IMR-90 (cell line): ENCODE results near the gene ST3GAL3. TPM values are rescaled to one million over a fixed set of nuclear protein-coding genes. Genes with fewer than 3 reads are reported as not detected.

Source experiments
- ATAC-seq: fragments of 200-7000 bp; cut with Tn5 transposase; 2 replicates; pipeline ENCODE4 v1.9.1; 2020; ENCODE audit warnings: low read depth, mild to moderate bottlenecking, moderate library complexity
- BruUV-seq: library from RNA; stranded (reverse); fragments of 400-500 nt; replicated peaks from 2 replicates; lab custom pipeline; 2021; lab: Mats Ljungman, UMichigan
- CTCF ChIA-PET: fragments of 300-600 bp; formaldehyde crosslinking; extraction: SDS; loops from one replicate; lab custom pipeline; 2021; ENCODE audit warnings: antibody characterized with exemption; lab: Yijun Ruan, JAX
- POLR2A ChIA-PET: fragments of 300-600 bp; sonication (Branson Sonifier 250); formaldehyde crosslinking; loops from one replicate; lab custom pipeline; 2022; ENCODE audit warnings: antibody characterized with exemption; ENCODE audit not compliant: unreplicated experiment; lab: Charles Lee
- DNase-seq: peaks from one replicate; pipeline ENCODE4 v3.0.0; 2013
- H2AFZ ChIP-seq: replicated peaks from 2 replicates; pipeline ENCODE3; 2013; ENCODE audit warnings: low read length, mild to moderate bottlenecking; ENCODE audit not compliant: poor library complexity
- H2AK5ac ChIP-seq: 2 replicates; pipeline ENCODE4 v1.6.1; 2013; ENCODE audit warnings: low read depth, low read length, inconsistent platforms
- H2AK9ac ChIP-seq: replicated peaks from 2 replicates; pipeline ENCODE3; 2013; ENCODE audit warnings: mild to moderate bottlenecking, low read depth, low read length, moderate library complexity; ENCODE audit not compliant: poor library complexity
- H2BK120ac ChIP-seq: 2 replicates; pipeline ENCODE4 v1.6.1; 2013; ENCODE audit warnings: low read depth, low read length, inconsistent platforms
- H2BK15ac ChIP-seq: 3 replicates; pipeline ENCODE4 v1.6.1; 2013; ENCODE audit warnings: low read depth, low read length, inconsistent platforms
- H2BK20ac ChIP-seq: 2 replicates; pipeline ENCODE4 v1.6.1; 2013; ENCODE audit warnings: low read depth, mild to moderate bottlenecking, inconsistent platforms, low read length, moderate library complexity
- H2BK5ac ChIP-seq: 2 replicates; pipeline ENCODE4 v1.6.1; 2013; ENCODE audit warnings: mild to moderate bottlenecking, low read depth, low read length, inconsistent platforms; ENCODE audit not compliant: poor library complexity, severe bottlenecking
- H3K14ac ChIP-seq: replicated peaks from 2 replicates; pipeline ENCODE4 v1.6.1; 2013; ENCODE audit warnings: low read depth, low read length, inconsistent platforms
- H3K18ac ChIP-seq: 2 replicates; pipeline ENCODE4 v1.6.1; 2013; ENCODE audit warnings: low read depth, low read length, control low read depth
- H3K23ac ChIP-seq: 2 replicates; pipeline ENCODE4 v1.6.1; 2013; ENCODE audit warnings: low read depth, low read length, inconsistent platforms
- H3K27ac ChIP-seq: 2 replicates; pipeline ENCODE4 v1.5.1; 2013; ENCODE audit warnings: mild to moderate bottlenecking, control low read depth, low read length; ENCODE audit not compliant: insufficient read depth
- H3K27me3 ChIP-seq: 2 replicates; pipeline ENCODE4 v1.6.1; 2013; ENCODE audit warnings: low read length; ENCODE audit not compliant: control insufficient read depth, insufficient read depth
- H3K36me3 ChIP-seq: 2 replicates; pipeline ENCODE4 v1.6.1; 2013; ENCODE audit warnings: low read length, mixed read lengths; ENCODE audit not compliant: control insufficient read depth, insufficient read depth
- H3K4ac ChIP-seq: 2 replicates; pipeline ENCODE4 v1.6.1; 2013; ENCODE audit warnings: low read depth, low read length, inconsistent platforms
- H3K4me1 ChIP-seq: 2 replicates; pipeline ENCODE4 v1.6.1; 2013; ENCODE audit warnings: low read length, mixed read lengths; ENCODE audit not compliant: control insufficient read depth, insufficient read depth
- H3K4me2 ChIP-seq: 2 replicates; pipeline ENCODE4 v1.6.1; 2013; ENCODE audit warnings: low read depth, mild to moderate bottlenecking, control low read depth, low read length, moderate library complexity
- H3K4me3 ChIP-seq: 2 replicates; pipeline ENCODE4 v1.5.1; 2013; ENCODE audit warnings: low read depth, mild to moderate bottlenecking, control low read depth, low read length, moderate library complexity; ENCODE audit not compliant: insufficient read depth
- H3K56ac ChIP-seq: 2 replicates; pipeline ENCODE4 v1.6.1; 2013; ENCODE audit warnings: low read length, inconsistent platforms; ENCODE audit not compliant: insufficient read depth; ENCODE audit errors: extremely low read depth
- H3K79me1 ChIP-seq, 2 experiments: 2 replicates each; pipeline ENCODE4 v1.6.1; 2013; ENCODE audit warnings: low read length in 2 of 2, inconsistent platforms in 1 of 2, low read depth in 1 of 2
- H3K9ac ChIP-seq: 2 replicates; pipeline ENCODE4 v1.6.1; 2013; ENCODE audit warnings: low read depth, low read length, control low read depth
- H3K9me1 ChIP-seq: 2 replicates; pipeline ENCODE4 v1.6.1; 2013; ENCODE audit warnings: low read length, inconsistent platforms; ENCODE audit not compliant: insufficient read depth
- H3K9me3 ChIP-seq: 2 replicates; pipeline ENCODE4 v1.6.1; 2013; ENCODE audit warnings: low read length; ENCODE audit not compliant: control insufficient read depth, insufficient read depth
- H4K20me1 ChIP-seq: 2 replicates; pipeline ENCODE4 v1.6.1; 2013; ENCODE audit warnings: low read length, inconsistent platforms; ENCODE audit not compliant: insufficient read depth
- H4K5ac ChIP-seq: 2 replicates; pipeline ENCODE4 v1.6.1; 2013; ENCODE audit warnings: mild to moderate bottlenecking, low read depth, low read length, control low read depth
- H4K8ac ChIP-seq, 2 experiments: 2 replicates each; pipeline ENCODE4 v1.6.1; 2013; ENCODE audit warnings: low read depth in 2 of 2, low read length in 2 of 2, control low read depth in 1 of 2, inconsistent platforms in 1 of 2
- H4K91ac ChIP-seq: 2 replicates; pipeline ENCODE4 v1.6.1; 2013; ENCODE audit warnings: low read depth, low read length, inconsistent platforms; ENCODE audit not compliant: insufficient read depth
- BHLHE40 ChIP-seq: fragments of 150-350 bp; IDR thresholded peaks from 2 replicates; pipeline ENCODE4 v1.6.1; 2016; ENCODE audit warnings: mild to moderate bottlenecking, low read depth, low read length
- CEBPB ChIP-seq: IDR thresholded peaks from 2 replicates; pipeline ENCODE4 v1.6.1; 2012; ENCODE audit warnings: low read depth, low read length, improper control_type of control experiment
- CHD1 ChIP-seq: IDR thresholded peaks from 2 replicates; pipeline ENCODE4 v1.6.1; 2012; ENCODE audit warnings: low read depth, low read length, improper control_type of control experiment
- CTCF ChIP-seq: conservative IDR thresholded peaks from 2 replicates; pipeline ENCODE4 v1.5.1; 2012; ENCODE audit warnings: mild to moderate bottlenecking, low read depth, low read length, improper control_type of control experiment
- ELK1 ChIP-seq: fragments of 150-350 bp; IDR thresholded peaks from 2 replicates; pipeline ENCODE4 v1.6.1; 2016; ENCODE audit warnings: low read depth, mild to moderate bottlenecking, low read length, moderate library complexity, borderline replicate concordance
- FOS ChIP-seq: fragments of 150-350 bp; IDR thresholded peaks from 2 replicates; pipeline ENCODE4 v1.6.1; 2016; ENCODE audit warnings: low read depth, low read length
- MAFK ChIP-seq: IDR thresholded peaks from 2 replicates; pipeline ENCODE4 v1.6.1; 2012; ENCODE audit warnings: low read depth, low read length, improper control_type of control experiment
- MAZ ChIP-seq: IDR thresholded peaks from 2 replicates; pipeline ENCODE4 v1.6.1; 2012; ENCODE audit warnings: low read depth, mild to moderate bottlenecking, low read length, improper control_type of control experiment, moderate library complexity, borderline replicate concordance
- MXI1 ChIP-seq: IDR thresholded peaks from 2 replicates; pipeline ENCODE4 v1.6.1; 2012; ENCODE audit warnings: low read depth, mild to moderate bottlenecking, low read length, moderate library complexity, borderline replicate concordance
- NFE2L2 ChIP-seq: fragments of 150-350 bp; IDR thresholded peaks from 2 replicates; pipeline ENCODE4 v1.6.1; 2016; ENCODE audit warnings: low read depth, mild to moderate bottlenecking, low read length
- POLR2A ChIP-seq: IDR thresholded peaks from 2 replicates; pipeline ENCODE4 v1.6.1; 2012; ENCODE audit warnings: mild to moderate bottlenecking, low read depth, low read length
- RAD21 ChIP-seq: IDR thresholded peaks from 2 replicates; pipeline ENCODE4 v1.6.1; 2012; ENCODE audit warnings: low read length, improper control_type of control experiment
- RCOR1 ChIP-seq: IDR thresholded peaks from 2 replicates; pipeline ENCODE4 v1.6.1; 2012; ENCODE audit warnings: mild to moderate bottlenecking, low read length, improper control_type of control experiment; ENCODE audit not compliant: insufficient replicate concordance
- RFX5 ChIP-seq: IDR thresholded peaks from 2 replicates; pipeline ENCODE4 v1.8.0; 2012; ENCODE audit warnings: low read depth, mild to moderate bottlenecking, low read length, moderate library complexity
- SMC3 ChIP-seq: fragments of 150-350 bp; IDR thresholded peaks from 2 replicates; pipeline ENCODE4 v1.6.1; 2016; ENCODE audit warnings: low read depth, mild to moderate bottlenecking, antibody characterized with exemption, low read length, moderate library complexity
- USF2 ChIP-seq: fragments of 150-350 bp; IDR thresholded peaks from 2 replicates; pipeline ENCODE4 v1.6.1; 2017; ENCODE audit warnings: mild to moderate bottlenecking, antibody characterized with exemption, low read length, low read depth
- WGBS, 2 experiments: methylation state at CpG; one replicate each; pipeline versions ENCODE4 v1.1.5 to v1.1.7; 2013; ENCODE audit warnings: missing lambda C conversion rate in 2 of 2; ENCODE audit not compliant: insufficient read length in 1 of 2; ENCODE audit errors: extremely low coverage in 2 of 2; 5-methylcytosine and 5-hydroxymethylcytosine counted together
- dilution Hi-C: fragments of 300-500 bp; cut with HindIII; formaldehyde crosslinking; loops from one replicate; pipeline ENCODE4 v1.14.3; 2018; ENCODE audit warnings: low sequenced_read_pairs; ENCODE audit not compliant: unreplicated experiment
- in situ Hi-C: fragments of 300-500 bp; cut with MboI; formaldehyde crosslinking; loops from 3 replicates; pipeline ENCODE4 v1.14.3; 2019; ENCODE audit warnings: low sequenced_read_pairs, inconsistent platforms, mixed read lengths
- intact Hi-C: fragments of 100-400 bp; cut with micrococcal nuclease; formaldehyde crosslinking; loops from 2 replicates; pipeline ENCODE4 v1.10.0; 2022
- polyA plus RNA-seq, 3 experiments: library from polyadenylated mRNA; depleted of rRNA; stranded (reverse); fragments of >200 nt; gene quantifications; 2 replicates each; pipeline ENCODE4 v1.2.3, GENCODE V29; 2012; ENCODE audit warnings: low replicate concordance in 1 of 3
- total RNA-seq: library from RNA; depleted of rRNA; stranded (reverse); fragments of >200 nt; gene quantifications from 2 replicates; pipeline ENCODE4 v1.2.3, GENCODE V29; 2012

ST3GAL3 gene
- total and polyA plus RNA-seq, 2 of the 4 experiments (the other 2 are of a cell fraction) = 12.0 to 14.8 TPM

- Histone ChIP-seq H2BK5ac (no peak overlapping the region), H3K4me2 (no peak overlapping the region), H4K91ac (no peak overlapping the region), H2BK15ac (no peak overlapping the region), H3K27ac (no peak overlapping the region), H2AK5ac (no peak overlapping the region), H3K4me1 (peaks cover 4% of the 10 kb centered on the region; the same call in 1 of the 2 replicates), H2AK9ac (no peak overlapping the region), H3K14ac (no peak overlapping the region), H4K20me1 (peaks cover 3% of the 10 kb centered on the region; the same call in 1 of the 2 replicates), H3K36me3 (no peaks in the 10 kb centered on the region), H3K9ac (no peak overlapping the region), H3K23ac (no peak overlapping the region), H3K18ac (no peak overlapping the region), H2BK20ac (no peak overlapping the region), H3K79me1 (peaks cover 0 to 3% of the 10 kb centered on the region in 2 experiments; a peak in 1 of 4 replicates), H3K4ac (no peak overlapping the region), H3K56ac (no peak overlapping the region), H4K5ac (no peak overlapping the region), H3K9me1 (peaks cover 3% of the 10 kb centered on the region; the same call in 1 of the 2 replicates), H3K9me3 (no peaks in the 10 kb centered on the region), H3K4me3 (no peak overlapping the region), H2AFZ (no peak overlapping the region), H4K8ac (no peak overlapping the region), H3K27me3 (no peaks in the 10 kb centered on the region; the same call in 1 of the 2 replicates), H2BK120ac (no peak overlapping the region)
- TF ChIP-seq FOS (no peak), MAZ (no peak), RCOR1 (no peak), RFX5 (no peak), MXI1 (no peak), USF2 (no peak), SMC3 (no peak), BHLHE40 (no peak), ELK1 (no peak), MAFK (no peak), CTCF (no peak), RAD21 (no peak), CHD1 (no peak), NFE2L2 (no peak), CEBPB (no peak), POLR2A (no peak)
- in situ Hi-C loops (no loop called here), intact Hi-C loops (no loop called here), dilution Hi-C loops (no loop called here)
- DNase-seq (no peak), ATAC-seq (no peak)
- 56% methylated on average over 3 of the region's 10 CpGs; no CpG with 5 or more reads in 1 of the 2 experiments for WGBS, 2 experiments
- no TSS peak for BruUV-seq
- ChIA-PET CTCF (interaction anchor here (1.1 kb wide), 1 partner anchor 175 kb away, joined by 6 read pairs; no protein-coding TSS in a partner anchor), POLR2A (interaction anchor here (0.6 kb wide), 1 partner anchor 249 kb away, joined by 3 read pairs; no protein-coding TSS in a partner anchor)
Observed at GRCh38 chr1:43938383-43938782, 231.0 kb downstream of the ST3GAL3 start.
